SK-MEL-5 (cell line): ENCODE results near the gene TECPR2. TPM values are rescaled to one million over a fixed set of nuclear protein-coding genes. Genes with fewer than 3 reads are reported as not detected.
A peak's percentile ranks its signal among the peaks of the same experiment; 100 is the strongest.

ENCODE experiments used
- DNase-seq: peaks from one replicate; pipeline ENCODE4 v3.0.0-alpha.2; 2016; ENCODE audit warnings: low read depth, low spot score
- in situ Hi-C: cut with HindIII; loops from 2 replicates; pipeline ENCODE4 v1.10.0; 2016; ENCODE audit warnings: low sequenced_read_pairs, high pct_unique_total_duplicates, low pct_unique_long_range_greater_than_20kb
- total RNA-seq: library from RNA; depleted of rRNA; stranded (reverse); fragments of >200 nt; shearing (Covaris generic); gene quantifications from 2 replicates; pipeline ENCODE4 v1.2.3, GENCODE V29; 2014

The TECPR2 gene
- total RNA-seq, 1 experiment from 2014 or later, result 22.7 TPM

DNA sequence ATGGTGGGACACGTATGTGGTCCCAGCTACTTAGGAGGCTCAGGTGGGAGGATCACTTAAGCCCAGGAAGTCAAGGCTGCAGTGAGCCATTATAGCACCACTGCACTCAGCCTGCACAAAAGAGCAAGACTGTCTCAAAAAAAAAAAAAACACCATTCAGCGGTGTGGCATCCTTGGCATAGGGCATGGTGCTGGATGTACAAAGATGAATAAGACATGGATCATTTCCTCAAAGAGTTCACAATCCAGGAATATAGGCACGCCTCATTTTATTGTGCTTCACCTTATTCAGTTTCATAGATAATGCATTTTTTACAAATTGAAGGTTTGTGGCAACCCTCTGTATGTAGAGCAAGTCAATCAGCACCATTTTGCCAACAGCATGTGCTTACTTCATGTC lies 6.5 kb upstream of the TECPR2 start:
- no peak for DNase-seq
- in situ Hi-C loops, result no loop called here

DNA sequence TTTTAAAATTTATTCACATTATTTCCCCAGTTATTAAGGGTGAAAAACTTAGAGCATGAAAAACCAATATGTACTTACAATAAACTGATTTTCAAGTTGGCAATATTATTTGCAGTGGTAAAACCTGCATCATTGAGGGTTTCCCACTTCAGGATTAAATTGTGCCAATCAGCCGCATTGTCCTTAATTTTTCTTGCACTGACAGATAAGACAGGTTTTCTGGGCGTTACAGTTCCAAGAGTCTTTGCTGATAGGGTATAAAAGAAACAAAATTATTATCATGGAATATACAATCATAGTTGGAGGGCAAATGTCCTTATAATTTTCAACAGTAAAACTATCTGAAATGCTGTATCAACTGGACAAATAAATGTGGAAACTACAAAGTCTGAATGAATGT lies 3.4 kb upstream of the TECPR2 start:
- DNase-seq, result no peak

DNA sequence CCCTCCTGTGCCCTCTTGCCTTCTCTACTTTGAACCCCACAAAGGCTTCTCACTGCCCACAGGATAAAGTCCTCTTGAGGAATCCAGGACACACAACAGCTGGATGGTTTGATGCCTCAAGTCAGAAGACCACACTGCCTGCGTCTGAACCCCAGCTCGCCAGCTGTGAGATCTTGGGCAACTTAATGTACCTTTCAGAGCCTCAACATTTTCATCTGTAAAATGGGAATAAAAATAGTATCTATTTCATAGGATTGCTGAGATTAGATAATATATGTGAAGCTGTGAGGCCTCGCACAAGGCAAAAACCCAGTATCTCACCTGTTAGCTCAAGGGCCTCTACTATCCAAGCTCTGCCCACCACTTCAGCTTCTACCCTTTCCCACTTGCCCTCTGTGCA lies 2.4 kb upstream of the TECPR2 start:
- DNase-seq, result no peak
- in situ Hi-C loops, result no loop called here

More for the DNA sequence above, 3.4 kb upstream of the TECPR2 start:
- in situ Hi-C loops, result no loop called here

GRCh38 chr14:102362084-102362483 lies 657 bp upstream of the TECPR2 start:
- in situ Hi-C loops, result no loop called here
- DNase-seq, result no peak

- DNase-seq, result no peak
- in situ Hi-C loops, result no loop called here
These were observed 622 bp downstream of the TECPR2 start for GRCh38 chr14:102363182-102363943.

DNA sequence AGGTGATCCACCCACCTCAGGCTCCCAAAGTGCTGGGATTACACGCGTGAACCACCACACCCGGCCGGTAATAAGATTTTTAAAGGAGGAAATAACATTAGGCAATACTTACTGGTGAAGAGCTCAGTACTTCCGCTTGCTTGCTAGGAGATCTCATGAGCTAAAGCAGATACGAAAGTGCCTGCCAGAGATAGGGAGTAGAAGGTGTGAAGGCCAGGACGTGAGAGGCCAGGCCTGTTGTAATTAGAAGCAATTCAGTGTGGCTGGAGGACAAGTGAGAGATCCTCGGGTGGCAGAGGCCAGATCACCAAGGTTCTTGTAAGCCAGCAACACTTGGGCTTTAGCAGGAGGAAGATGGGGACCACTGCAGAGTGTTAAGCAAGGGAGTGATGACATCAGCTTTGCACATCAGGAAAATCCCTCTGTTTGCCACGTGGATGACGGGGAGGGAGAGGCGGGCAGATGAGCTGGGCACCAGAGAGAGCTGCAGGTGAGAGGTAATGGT lies 7.6 kb downstream of the TECPR2 start:
- DNase-seq, result no peak
- in situ Hi-C loops, result no loop called here

DNA sequence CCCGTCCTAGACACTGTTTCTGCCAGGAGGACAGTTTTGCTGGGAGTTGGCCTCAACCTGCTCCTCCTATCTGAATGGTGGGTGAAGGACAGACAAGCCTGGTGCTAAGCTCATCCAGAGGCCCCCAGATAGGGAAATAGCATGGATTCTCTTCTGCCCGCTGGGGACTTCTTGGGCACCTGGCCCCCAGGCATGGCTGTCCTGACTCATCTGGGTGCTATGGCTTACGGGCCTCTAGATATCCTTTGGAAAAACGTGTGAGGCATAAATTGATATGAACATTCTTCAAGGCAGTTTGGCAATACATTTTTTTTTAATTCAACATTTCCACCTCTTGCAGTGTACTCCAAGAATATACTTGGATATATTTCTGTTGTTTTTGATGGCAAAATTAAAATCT lies 8.6 kb downstream of the TECPR2 start:
- in situ Hi-C loops, result no loop called here
- DNase-seq, result no peak

DNA sequence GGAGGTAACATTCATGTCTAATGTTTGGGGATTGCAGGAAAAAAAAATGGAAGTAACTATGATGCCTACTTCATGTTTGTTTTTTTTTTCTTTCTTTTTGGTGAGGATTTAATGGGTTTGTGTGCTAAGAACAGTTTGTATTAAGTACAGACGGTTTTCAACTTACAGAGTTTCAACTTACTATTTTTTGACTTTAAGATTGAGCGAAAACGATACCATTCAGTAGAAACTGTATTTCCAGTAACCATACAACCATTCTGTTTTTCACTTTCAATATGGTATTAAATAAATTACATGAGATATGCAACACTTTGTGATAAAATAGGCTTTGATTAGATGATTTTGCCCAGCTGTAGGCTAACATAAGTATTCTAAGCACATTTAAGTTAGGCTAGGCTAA lies 10.4 kb downstream of the TECPR2 start:
- in situ Hi-C loops, result no loop called here
- DNase-seq, result no peak

- DNase-seq, result no peak
- in situ Hi-C loops, result no loop called here
These were observed 11.5 kb downstream of the TECPR2 start for GRCh38 chr14:102374264-102374663.

GRCh38 chr14:102375119-102375518 lies 12.4 kb downstream of the TECPR2 start:
- in situ Hi-C loops, result no loop called here
- no peak for DNase-seq

- in situ Hi-C loops, result no loop called here
These were observed 15.0 kb downstream of the TECPR2 start for GRCh38 chr14:102377696-102378095.

GRCh38 chr14:102378830-102379229 lies 16.1 kb downstream of the TECPR2 start:
- DNase-seq, result no peak
- in situ Hi-C loops, result no loop called here

More at GRCh38 chr14:102377696-102378095, 15.0 kb downstream of the TECPR2 start:
- DNase-seq, result no peak

GRCh38 chr14:102387086-102387485 lies 24.3 kb downstream of the TECPR2 start:
- DNase-seq, result no peak
- in situ Hi-C loops, result no loop called here

DNA sequence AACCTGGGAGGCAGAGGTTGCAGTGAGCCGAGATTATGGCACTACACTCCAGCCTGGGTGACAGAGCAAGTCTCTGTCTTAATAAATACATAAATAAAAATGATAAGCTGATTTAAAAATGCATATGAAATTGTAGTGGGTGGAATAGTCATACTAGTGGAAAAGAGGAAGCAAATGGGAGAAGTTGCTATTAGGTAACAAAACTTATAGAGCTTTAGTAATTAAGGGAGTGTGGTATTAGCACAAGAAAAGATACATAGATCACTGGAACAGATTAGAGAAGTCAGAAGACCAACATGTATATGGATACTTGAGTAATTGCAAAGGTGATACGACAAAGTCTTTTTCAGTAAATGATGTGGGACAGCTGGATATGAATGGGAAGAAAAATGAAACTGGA lies 26.5 kb downstream of the TECPR2 start:
- no peak for DNase-seq

DNA sequence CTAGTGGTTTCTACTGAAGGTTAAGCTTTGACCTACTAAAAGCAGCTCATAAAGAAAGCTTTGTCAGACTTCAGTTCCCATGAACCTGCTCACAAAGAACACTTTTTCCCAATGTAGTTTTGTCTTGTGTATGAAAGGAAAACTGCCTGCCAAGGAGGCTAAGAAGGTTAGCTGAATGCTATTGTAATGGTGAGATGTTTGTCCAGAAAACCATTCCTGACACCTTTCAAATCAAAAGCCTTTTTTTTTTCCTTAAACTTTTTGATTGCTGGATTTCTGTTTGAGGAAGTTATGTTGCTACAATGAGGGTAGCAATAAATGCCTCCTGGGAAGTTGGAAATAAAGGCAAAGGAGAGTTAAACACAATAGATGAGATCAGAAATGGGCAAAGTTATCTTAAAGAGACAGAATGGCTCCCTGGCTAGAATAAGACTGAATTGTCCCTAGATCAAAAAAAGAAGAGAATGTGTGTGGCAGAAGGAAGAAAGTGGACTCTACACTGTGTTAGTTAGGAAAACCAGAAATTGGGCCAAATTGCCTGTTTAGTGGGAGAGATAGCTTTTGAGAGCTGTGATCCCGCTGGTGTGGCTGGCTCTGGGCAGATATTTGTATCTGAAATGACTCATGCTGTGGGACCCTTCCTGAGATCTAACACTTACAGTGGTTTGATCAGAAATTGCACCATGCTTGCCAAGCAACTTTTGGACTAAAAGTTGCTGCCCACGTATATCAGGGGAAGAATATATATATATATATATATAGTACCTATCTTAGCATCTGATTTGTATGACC lies 27.5 kb downstream of the TECPR2 start:
- in situ Hi-C loops, result no loop called here
- DNase-seq, result peak; percentile 94

More for the DNA sequence above, 26.5 kb downstream of the TECPR2 start:
- in situ Hi-C loops, result no loop called here

DNA sequence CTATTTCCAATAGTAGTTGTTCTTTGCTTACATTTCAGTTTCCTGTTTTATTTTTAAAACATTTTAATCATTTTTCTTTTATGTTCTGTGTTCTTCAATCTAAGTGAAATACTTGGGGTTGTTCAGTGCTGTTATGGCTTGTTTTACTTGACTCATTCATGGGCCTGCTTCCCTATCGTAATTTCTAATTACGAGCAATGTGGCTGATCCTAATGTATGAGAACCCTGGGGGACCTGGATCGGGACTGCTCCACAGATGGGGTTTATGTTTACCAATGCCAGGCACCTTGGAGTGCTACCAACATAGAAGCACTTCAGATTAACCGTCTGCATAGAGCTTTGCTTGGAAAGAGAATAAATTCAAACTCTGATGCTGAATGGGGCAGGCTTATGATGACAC lies 29.8 kb downstream of the TECPR2 start:
- in situ Hi-C loops, result no loop called here
- DNase-seq, result no peak

DNA sequence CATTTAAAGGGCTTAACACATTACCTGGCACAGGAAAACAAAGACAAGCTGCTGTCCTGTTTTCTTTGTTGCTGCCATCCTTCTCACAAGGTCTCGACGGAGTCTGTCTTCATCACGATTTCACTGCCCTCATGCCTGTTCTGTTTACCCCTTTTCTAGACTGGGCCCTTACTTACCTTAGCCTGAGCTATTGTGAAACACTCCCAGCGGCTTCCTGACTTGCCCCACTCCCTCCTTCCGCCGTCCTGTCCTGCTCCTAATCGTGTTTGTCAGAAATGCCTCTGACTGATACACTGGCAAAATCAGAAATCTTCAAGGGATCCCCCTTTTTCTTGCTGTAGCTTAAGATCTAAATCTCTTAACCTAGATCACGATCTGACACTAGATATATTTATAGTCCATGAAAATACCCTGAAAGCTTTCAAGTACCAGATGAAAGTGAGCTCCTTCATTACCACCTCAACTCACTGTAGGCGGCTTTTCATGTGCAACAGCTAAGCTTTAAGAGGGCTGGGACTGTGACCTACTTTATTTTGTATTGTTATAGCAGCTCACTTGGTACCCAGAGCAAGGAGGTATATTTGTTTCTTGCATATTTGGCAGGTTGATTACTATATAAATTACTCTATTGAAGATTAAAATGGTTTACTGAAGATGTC lies 32.1 kb downstream of the TECPR2 start:
- in situ Hi-C loops, result no loop called here

GRCh38 chr14:102396521-102396920 lies 33.8 kb downstream of the TECPR2 start:
- DNase-seq, result no peak
- in situ Hi-C loops, result no loop called here

More for the DNA sequence above, 32.1 kb downstream of the TECPR2 start:
- DNase-seq, result no peak
